Measurements from ENCODE around the gene CUTA.

CUTA gene

GRCh38 chr6:33417903-33418689 lies at the start of gene CUTA:
CUTA (minus strand) TSS chr6:33418107; CDS start chr6:33418000, 107 bp downstream.
- peak; percentile 83 to 97 for DNase-seq

- no peak for DNase-seq
Observed at GRCh38 chr6:33467091-33467490, 49.2 kb upstream of the CUTA start.

- no peak for DNase-seq
Observed at GRCh38 chr6:33466075-33466735, 48.3 kb upstream of the CUTA start.

- no peak for DNase-seq
Observed at GRCh38 chr6:33459226-33459625, 41.3 kb upstream of the CUTA start.

- DNase-seq = no peak
Observed at GRCh38 chr6:33458676-33459075, 40.8 kb upstream of the CUTA start.

GRCh38 chr6:33456156-33456555 lies 38.2 kb upstream of the CUTA start:
- DNase-seq = no peak

GRCh38 chr6:33455051-33455450 lies 37.1 kb upstream of the CUTA start:
- no peak for DNase-seq

GRCh38 chr6:33454009-33454946 lies 36.4 kb upstream of the CUTA start, which contains the start of gene ZBTB9:
ZBTB9 (plus strand) TSS chr6:33454576; CDS start chr6:33455101, 525 bp downstream.
- peak; percentile 77 to 89 for DNase-seq

GRCh38 chr6:33453393-33454008 lies 35.6 kb upstream of the CUTA start:
- no peak for DNase-seq

- no peak for DNase-seq
Observed at GRCh38 chr6:33452496-33452895, 34.6 kb upstream of the CUTA start.

GRCh38 chr6:33451606-33452005 lies 33.7 kb upstream of the CUTA start:
- DNase-seq = no peak

GRCh38 chr6:33450434-33450833 lies 32.5 kb upstream of the CUTA start:
- no peak for DNase-seq

GRCh38 chr6:33446356-33446755 lies 28.4 kb upstream of the CUTA start:
- no peak for DNase-seq

- no peak for DNase-seq
Observed at GRCh38 chr6:33445119-33445603, 27.3 kb upstream of the CUTA start.

- no peak for DNase-seq
Observed at GRCh38 chr6:33443619-33444504, 26.0 kb upstream of the CUTA start.

- DNase-seq = no peak
Observed at GRCh38 chr6:33443025-33443424, 25.1 kb upstream of the CUTA start.

- no peak for DNase-seq
Observed at GRCh38 chr6:33442283-33442682, 24.4 kb upstream of the CUTA start.

GRCh38 chr6:33441457-33441856 lies 23.6 kb upstream of the CUTA start:
- DNase-seq = no peak

- no peak for DNase-seq
Observed at GRCh38 chr6:33440649-33441309, 22.9 kb upstream of the CUTA start.

- DNase-seq = no peak
Observed at GRCh38 chr6:33439956-33440648, 22.2 kb upstream of the CUTA start.
